Smooth muscle cell (in vitro differentiated cells): ENCODE data around the gene ASTN2. TPM values are rescaled to one million over a fixed set of nuclear protein-coding genes. Genes with fewer than 3 reads are reported as not detected.

Experiments
- DNase-seq: peaks from one replicate; lab custom pipeline; 2025; ENCODE audit not compliant: unreplicated experiment; lab: John Stamatoyannopoulos, UW
- H2AFZ ChIP-seq: fragments of 200-600 bp; sonication (generic); 2 replicates; pipeline ENCODE4 v1.6.0; 2016; ENCODE audit warnings: antibody characterized with exemption, low read depth, mild to moderate bottlenecking
- H3F3A ChIP-seq: fragments of 200-600 bp; sonication (generic); 2 replicates; pipeline ENCODE4 v1.6.0; 2017; ENCODE audit warnings: antibody characterized with exemption, low read depth
- H3K27ac ChIP-seq: fragments of 200-600 bp; sonication (generic); 2 replicates; pipeline ENCODE4 v1.5.1; 2016; ENCODE audit warnings: low read depth, mild to moderate bottlenecking
- H3K27me3 ChIP-seq: fragments of 200-600 bp; sonication (generic); 2 replicates; pipeline ENCODE4 v1.6.1; 2016; ENCODE audit warnings: low read depth, mild to moderate bottlenecking
- H3K36me3 ChIP-seq: fragments of 200-600 bp; sonication (generic); 2 replicates; pipeline ENCODE4 v1.5.1; 2016; ENCODE audit warnings: low read depth
- H3K4me1 ChIP-seq: fragments of 200-600 bp; sonication (generic); 2 replicates; pipeline ENCODE4 v1.5.1; 2016; ENCODE audit warnings: low read depth
- H3K4me2 ChIP-seq: fragments of 200-600 bp; sonication (generic); 2 replicates; pipeline ENCODE4 v1.6.0; 2016; ENCODE audit warnings: mild to moderate bottlenecking
- H3K4me3 ChIP-seq: fragments of 200-600 bp; sonication (generic); 2 replicates; pipeline ENCODE4 v1.5.1; 2016; ENCODE audit warnings: mild to moderate bottlenecking
- H3K79me2 ChIP-seq: fragments of 200-600 bp; sonication (generic); 2 replicates; pipeline ENCODE4 v1.6.0; 2016; ENCODE audit warnings: low read depth, mild to moderate bottlenecking
- H3K9ac ChIP-seq: fragments of 200-600 bp; sonication (generic); 2 replicates; pipeline ENCODE4 v1.6.0; 2016; ENCODE audit warnings: low read depth
- H3K9me3 ChIP-seq: fragments of 200-600 bp; sonication (generic); replicated peaks from 2 replicates; pipeline ENCODE4 v1.5.1; 2016; ENCODE audit warnings: low read depth
- H4K20me1 ChIP-seq: fragments of 200-600 bp; sonication (generic); 2 replicates; pipeline ENCODE4 v1.6.0; 2016; ENCODE audit warnings: low read depth
- CTCF ChIP-seq: fragments of 200-600 bp; sonication (generic); IDR thresholded peaks from 2 replicates; pipeline ENCODE4 v1.5.1; 2017; ENCODE audit warnings: borderline replicate concordance, mild to moderate bottlenecking, antibody characterized with exemption; ENCODE audit not compliant: insufficient read depth, poor library complexity, severe bottlenecking
- WGBS: methylation state at CpG from one replicate; pipeline ENCODE4 v1.1.7; 2016; ENCODE audit warnings: low lambda C conversion rate; 5-methylcytosine and 5-hydroxymethylcytosine counted together
- polyA plus RNA-seq: library from polyadenylated mRNA; unstranded; fragments of >200 nt; fragmentation: Nextera tagmentation; extraction: Ambion mirVana; gene quantifications from 2 replicates; pipeline ENCODE4 v1.2.1, GENCODE V29; 2016
- total RNA-seq: library from RNA; depleted of rRNA; stranded (reverse); fragments of >200 nt; gene quantifications from 2 replicates; pipeline ENCODE4 v1.2.3, GENCODE V29; 2014

The ASTN2 gene
- total and polyA plus RNA-seq, 2 experiments from 2014 or later, result 6.5 to 6.7 TPM

- no peak overlapping the region for H3K27ac ChIP-seq
- TF ChIP-seq CTCF, result no peak
- H4K20me1 ChIP-seq, result no peaks in the 10 kb centered on the region
- no peak overlapping the region for H3K9ac ChIP-seq
- H3K79me2 ChIP-seq, result no peaks in the 10 kb centered on the region
- no peak for DNase-seq
- H3K4me1 ChIP-seq, result no peaks in the 10 kb centered on the region
- H2AFZ ChIP-seq, result no peak overlapping the region
- WGBS, result 89% methylated on average over 11 of the region's 11 CpGs
- no peaks in the 10 kb centered on the region for H3K36me3 ChIP-seq
- no peak overlapping the region for H3K4me2 ChIP-seq
- no peaks in the 10 kb centered on the region for H3K9me3 ChIP-seq
- H3F3A ChIP-seq, result no peaks in the 10 kb centered on the region
- no peaks in the 10 kb centered on the region for H3K27me3 ChIP-seq
- no peak overlapping the region for H3K4me3 ChIP-seq
Observed at GRCh38 chr9:116964258-116964657, 450.6 kb downstream of the ASTN2 start.

GRCh38 chr9:116959809-116960208, 455.0 kb downstream of the ASTN2 start:
- Histone ChIP-seq H3K4me2 (no peak overlapping the region), H3K36me3 (no peaks in the 10 kb centered on the region), H4K20me1 (no peaks in the 10 kb centered on the region), H3K79me2 (no peaks in the 10 kb centered on the region), H2AFZ (no peak overlapping the region), H3F3A (no peaks in the 10 kb centered on the region), H3K9ac (no peak overlapping the region), H3K27ac (no peak overlapping the region), H3K4me1 (no peaks in the 10 kb centered on the region), H3K4me3 (no peak overlapping the region), H3K9me3 (no peaks in the 10 kb centered on the region), H3K27me3 (no peaks in the 10 kb centered on the region)
- WGBS, result 88% methylated on average over 16 of the region's 16 CpGs
- TF ChIP-seq CTCF, result no peak
- no peak for DNase-seq

- no peak for TF ChIP-seq CTCF
- Histone ChIP-seq H3K36me3 (no peaks in the 10 kb centered on the region), H3K9me3 (no peaks in the 10 kb centered on the region), H3K79me2 (no peaks in the 10 kb centered on the region), H3F3A (no peaks in the 10 kb centered on the region), H3K9ac (no peak overlapping the region), H2AFZ (no peak overlapping the region), H3K27ac (no peak overlapping the region), H4K20me1 (no peaks in the 10 kb centered on the region), H3K4me3 (no peak overlapping the region), H3K4me1 (no peaks in the 10 kb centered on the region), H3K4me2 (no peak overlapping the region), H3K27me3 (no peaks in the 10 kb centered on the region)
- 82% methylated on average over 5 of the region's 5 CpGs for WGBS
- no peak for DNase-seq
Observed at GRCh38 chr9:116958881-116959280, 456.0 kb downstream of the ASTN2 start.

- WGBS, result 98% methylated on average over 2 of the region's 2 CpGs
- H3K4me2 ChIP-seq, result no peak overlapping the region
- no peak overlapping the region for H3K9ac ChIP-seq
- H3K4me1 ChIP-seq, result no peaks in the 10 kb centered on the region
- H3K79me2 ChIP-seq, result no peaks in the 10 kb centered on the region
- no peaks in the 10 kb centered on the region for H3F3A ChIP-seq
- TF ChIP-seq CTCF, result no peak
- no peak overlapping the region for H3K27ac ChIP-seq
- no peaks in the 10 kb centered on the region for H3K27me3 ChIP-seq
- DNase-seq, result no peak
- H3K36me3 ChIP-seq, result no peaks in the 10 kb centered on the region
- no peak overlapping the region for H2AFZ ChIP-seq
- H4K20me1 ChIP-seq, result no peaks in the 10 kb centered on the region
- H3K9me3 ChIP-seq, result no peaks in the 10 kb centered on the region
- H3K4me3 ChIP-seq, result no peak overlapping the region
Observed at GRCh38 chr9:116954731-116955130, 460.1 kb downstream of the ASTN2 start.
